ENCODE measurements around the gene OR4K1.

DNA sequence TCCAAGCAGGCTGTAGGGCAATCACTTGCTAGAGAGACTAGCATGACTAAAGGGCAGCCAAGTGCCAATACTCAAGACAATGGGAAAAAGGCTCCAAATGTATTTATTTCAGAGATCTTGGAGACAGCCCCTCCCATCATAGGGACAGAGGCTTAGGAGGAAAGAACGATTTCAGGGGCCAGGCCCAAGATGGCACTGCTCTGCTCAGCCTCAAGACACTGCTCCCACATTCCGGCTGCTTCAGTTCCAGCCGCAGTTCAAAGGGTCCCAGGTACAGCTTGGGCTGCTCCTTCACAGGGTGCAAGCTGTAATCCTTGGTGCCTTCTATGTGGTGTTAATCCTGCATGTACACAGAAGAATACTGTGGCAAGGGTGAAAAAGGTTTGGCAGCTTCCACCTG, 29.7 kb upstream of the OR4K1 start:
- TF ChIP-seq, protein P1, sequence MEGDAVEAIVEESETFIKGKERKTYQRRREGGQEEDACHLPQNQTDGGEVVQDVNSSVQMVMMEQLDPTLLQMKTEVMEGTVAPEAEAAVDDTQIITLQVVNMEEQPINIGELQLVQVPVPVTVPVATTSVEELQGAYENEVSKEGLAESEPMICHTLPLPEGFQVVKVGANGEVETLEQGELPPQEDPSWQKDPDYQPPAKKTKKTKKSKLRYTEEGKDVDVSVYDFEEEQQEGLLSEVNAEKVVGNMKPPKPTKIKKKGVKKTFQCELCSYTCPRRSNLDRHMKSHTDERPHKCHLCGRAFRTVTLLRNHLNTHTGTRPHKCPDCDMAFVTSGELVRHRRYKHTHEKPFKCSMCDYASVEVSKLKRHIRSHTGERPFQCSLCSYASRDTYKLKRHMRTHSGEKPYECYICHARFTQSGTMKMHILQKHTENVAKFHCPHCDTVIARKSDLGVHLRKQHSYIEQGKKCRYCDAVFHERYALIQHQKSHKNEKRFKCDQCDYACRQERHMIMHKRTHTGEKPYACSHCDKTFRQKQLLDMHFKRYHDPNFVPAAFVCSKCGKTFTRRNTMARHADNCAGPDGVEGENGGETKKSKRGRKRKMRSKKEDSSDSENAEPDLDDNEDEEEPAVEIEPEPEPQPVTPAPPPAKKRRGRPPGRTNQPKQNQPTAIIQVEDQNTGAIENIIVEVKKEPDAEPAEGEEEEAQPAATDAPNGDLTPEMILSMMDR (IDR thresholded peaks at IDR 0.05): no peak
- TF ChIP-seq POLR2A (IDR thresholded peaks at IDR 0.05): no peak
